K562 (cell line): ENCODE data around the gene MAPKAPK3. TPM values are rescaled to one million over a fixed set of nuclear protein-coding genes. Genes with fewer than 3 reads are reported as not detected.

Source experiments
- ATAC-seq: fragments of 200-7000 bp; cut with Tn5 transposase; 3 replicates; pipeline ENCODE4 v1.9.1; 2020; ENCODE audit warnings: moderate library complexity
- BruUV-seq: library from RNA; stranded (reverse); fragments of 400-500 nt; replicated peaks from 2 replicates; lab custom pipeline; 2021; lab: Mats Ljungman, UMichigan
- CTCF ChIA-PET: fragments of 300-600 bp; formaldehyde crosslinking; extraction: SDS; loops from one replicate; lab custom pipeline; 2021; ENCODE audit warnings: low intra/inter-chr PET ratio; lab: Yijun Ruan, JAX
- POLR2A ChIA-PET: fragments of 300-600, 350-650 bp; sonication (Branson Sonifier 250); formaldehyde crosslinking; extraction: SDS; loops from one replicate; lab custom pipeline; 2021; ENCODE audit warnings: antibody characterized with exemption, inconsistent platforms; lab: Yijun Ruan, JAX
- DNase-seq, 4 experiments: peaks; one replicate each; pipeline versions ENCODE4 v3.0.0 to v3.0.0-alpha.2; 2011 to 2018; ENCODE audit warnings: low spot score in 3 of 4, mixed read lengths in 3 of 4; ENCODE audit errors: extremely low read depth in 1 of 4
- FAIRE-seq: peaks from 2 replicates; lab custom pipeline; 2011; peaks lifted over from hg19 to GRCh38; lab: Jason Lieb, UNC
- H2AFZ ChIP-seq: 2 replicates; pipeline ENCODE4 v1.6.0; 2011; ENCODE audit warnings: low read depth, low read length, control low read depth, inconsistent platforms
- H3K27ac ChIP-seq: fragments of 200-600 bp; 3 replicates; pipeline ENCODE4 v1.8.0; 2011; ENCODE audit warnings: low read depth, mild to moderate bottlenecking, control low read depth, inconsistent platforms, low read length, moderate library complexity, mixed read lengths; ENCODE audit errors: extremely low read depth
- H3K27me3 ChIP-seq, 2 experiments: fragments of 300-600 bp in 1 of 2; 2 replicates in 1 of 2; 3 replicates in 1 of 2; pipeline versions ENCODE4 v1.6.0 to v1.8.0; 2011; ENCODE audit warnings: inconsistent platforms in 2 of 2, low read length in 2 of 2, mild to moderate bottlenecking in 1 of 2, mixed read lengths in 1 of 2, moderate library complexity in 1 of 2; ENCODE audit not compliant: control insufficient read depth in 2 of 2, insufficient read depth in 2 of 2
- H3K36me3 ChIP-seq: fragments of 300-600 bp; 3 replicates; pipeline ENCODE4 v1.8.0; 2011; ENCODE audit warnings: mild to moderate bottlenecking, low read length, inconsistent platforms; ENCODE audit not compliant: control insufficient read depth, insufficient read depth
- H3K4me1 ChIP-seq, 2 experiments: fragments of 200-600 bp in 1 of 2; replicated peaks in 1 of 2; 2 replicates in 1 of 2; 3 replicates in 1 of 2; pipeline versions ENCODE4 v1.5.1 to v1.8.0; 2011; ENCODE audit warnings: inconsistent platforms in 2 of 2, low read length in 2 of 2, mild to moderate bottlenecking in 1 of 2, mixed read lengths in 1 of 2, moderate library complexity in 1 of 2; ENCODE audit not compliant: control insufficient read depth in 2 of 2, insufficient read depth in 2 of 2
- H3K4me2 ChIP-seq: 2 replicates; pipeline ENCODE4 v1.6.1; 2011; ENCODE audit warnings: low read length, control low read depth, inconsistent platforms, mixed read lengths; ENCODE audit not compliant: insufficient read depth
- H3K4me3 ChIP-seq: fragments of 200-600 bp; sonication (generic), shearing (Covaris generic); 2 replicates; pipeline ENCODE4 v1.5.1; 2016; ENCODE audit warnings: control low read depth, inconsistent platforms
- H3K79me2 ChIP-seq: fragments of 200-600 bp; 3 replicates; pipeline ENCODE4 v1.8.0; 2011; ENCODE audit warnings: low read length, inconsistent platforms; ENCODE audit not compliant: control insufficient read depth, insufficient read depth
- H3K9ac ChIP-seq, 2 experiments: 2 replicates each; pipeline versions ENCODE4 v1.6.0 to v1.6.1; 2011; ENCODE audit warnings: low read depth in 2 of 2, low read length in 2 of 2, control low read depth in 1 of 2, inconsistent platforms in 1 of 2, mild to moderate bottlenecking in 1 of 2, mixed read lengths in 1 of 2; ENCODE audit not compliant: insufficient read depth in 1 of 2
- H3K9me1 ChIP-seq: one replicate; pipeline ENCODE4 v1.6.0; 2011; ENCODE audit warnings: inconsistent platforms, mild to moderate bottlenecking, low read length, moderate library complexity; ENCODE audit not compliant: control insufficient read depth, insufficient read depth
- H3K9me3 ChIP-seq: replicated peaks from 2 replicates; pipeline ENCODE4 v1.5.1; 2011; ENCODE audit warnings: low read depth, low read length, inconsistent platforms; ENCODE audit not compliant: control insufficient read depth, insufficient read depth
- H4K20me1 ChIP-seq: replicated peaks from 2 replicates; pipeline ENCODE4 v1.6.1; 2011; ENCODE audit warnings: low read length, inconsistent platforms, mixed read lengths; ENCODE audit not compliant: control insufficient read depth, insufficient read depth
- ARNT ChIP-seq, 2 experiments: fragments of 450-650 bp; IDR thresholded peaks; 2 replicates each; pipeline ENCODE4 v1.6.1; 2016; ENCODE audit warnings: mild to moderate bottlenecking in 1 of 2
- CBFA2T3 ChIP-seq: fragments of 450-650 bp; IDR thresholded peaks from 2 replicates; pipeline ENCODE4 v1.6.1; 2017
- CBX3 ChIP-seq, 2 experiments: IDR thresholded peaks; 1 replicate in 1 of 2; 2 replicates in 1 of 2; pipeline ENCODE4 v1.6.1; 2012; ENCODE audit warnings: inconsistent platforms in 2 of 2, low read length in 2 of 2, borderline replicate concordance in 1 of 2, control low read depth in 1 of 2
- ELK1 ChIP-seq: sonication (generic); formaldehyde crosslinking; IDR thresholded peaks from 2 replicates; pipeline ENCODE4 v1.8.1; 2022; ENCODE audit warnings: missing genetic modification reagents
- SIRT6 ChIP-seq: IDR thresholded peaks from one replicate; pipeline ENCODE4 v1.6.1; 2012; ENCODE audit warnings: low read depth, mild to moderate bottlenecking, control low read depth, inconsistent platforms, low read length, moderate library complexity
- SMAD2 ChIP-seq: fragments of 150-350 bp; IDR thresholded peaks from 2 replicates; pipeline ENCODE4 v1.6.1; 2014; ENCODE audit warnings: low read depth, mild to moderate bottlenecking, low read length
- SMC3 ChIP-seq: conservative IDR thresholded peaks from 2 replicates; pipeline ENCODE4 v1.6.1; 2011; ENCODE audit warnings: low read depth, low read length, improper control_type of control experiment; ENCODE audit not compliant: insufficient read depth
- TAF1 ChIP-seq: IDR thresholded peaks from 2 replicates; pipeline ENCODE4 v1.6.1; 2011; ENCODE audit warnings: mild to moderate bottlenecking, low read length, moderate library complexity; ENCODE audit not compliant: insufficient read depth, control insufficient read depth, severe bottlenecking; ENCODE audit errors: extremely low read depth
- ZBTB49 ChIP-seq: sonication (generic); formaldehyde crosslinking; IDR thresholded peaks from 2 replicates; pipeline ENCODE4 v1.8.0; 2022; ENCODE audit warnings: missing genetic modification reagents, mild to moderate bottlenecking, borderline replicate concordance
- ZNF23 ChIP-seq: fragments of 250-450 bp; sonication (Bioruptor Pico); IDR thresholded peaks from 2 replicates; pipeline ENCODE4 v1.4.0; 2020; ENCODE audit warnings: mild to moderate bottlenecking
- ZNF699 ChIP-seq: fragments of 250-450 bp; sonication (Bioruptor Pico); IDR thresholded peaks from 2 replicates; pipeline ENCODE4 v1.8.0; 2021; ENCODE audit warnings: mild to moderate bottlenecking, moderate library complexity; ENCODE audit not compliant: insufficient replicate concordance
- WGBS: fragments of 100-300 bp; shearing (Covaris generic); methylation state at CpG from one replicate; pipeline ENCODE4 v1.1.6; 2016; ENCODE audit warnings: low coverage, mixed read lengths; ENCODE audit not compliant: insufficient coverage; ENCODE audit errors: missing lambda C conversion rate; 5-methylcytosine and 5-hydroxymethylcytosine counted together
- in situ Hi-C: fragments of 300-500 bp; cut with MboI; formaldehyde crosslinking; loops from 4 replicates; pipeline ENCODE4 v1.15.0; 2018; ENCODE audit warnings: inconsistent platforms, mixed read lengths
- intact Hi-C: fragments of 100-400 bp; cut with micrococcal nuclease; formaldehyde crosslinking; loops from 2 replicates; pipeline ENCODE4 v1.14.2; 2022
- polyA plus RNA-seq, 8 experiments: library from polyadenylated mRNA; depleted of rRNA in 4 of 8; stranded (reverse) in 5 of 8; unstranded in 3 of 8; fragments of >200 nt; fragmentation: Nextera tagmentation in 2 of 8; fragmentation: Illumina TruSeq in 1 of 8; extraction: Ambion mirVana in 2 of 8; extraction: Trizol in 1 of 8; gene quantifications; 2 replicates each; pipeline versions ENCODE4 v1.2.1 to v1.2.3, GENCODE V29; 2011 to 2014; ENCODE audit warnings: inconsistent platforms in 1 of 8, missing spikeins in 1 of 8
- total RNA-seq, 7 experiments: library from RNA; depleted of rRNA in 6 of 7; stranded (reverse); fragments of >200 nt in 6 of 7; fragmentation: Illumina TruSeq in 2 of 7; extraction: Trizol in 2 of 7; gene quantifications; 2 replicates each; pipeline versions ENCODE4 v1.2.1 to v1.2.3, GENCODE V29; 2011 to 2021; ENCODE audit warnings: low replicate concordance in 1 of 7
- TF ChIP-seq, protein P1 (sequence below): fragments of 450-650 bp; formaldehyde crosslinking; IDR thresholded peaks from 2 replicates; pipeline ENCODE4 v1.4.0; 2020; ENCODE audit warnings: mild to moderate bottlenecking, mixed read lengths

The MAPKAPK3 gene
- total and polyA plus RNA-seq, 9 of the 15 experiments (the other 6 are each of a cell fraction or from before 2014, with no cell fraction given), result 8.0 to 56.4 (median 41.2) TPM

- Histone ChIP-seq H3K36me3 (peaks cover 53% of the 10 kb centered on the region; the same call in 2 of the 3 replicates), H3K79me2 (peaks cover 24% of the 10 kb centered on the region), H3K9me1 (no peaks in the 10 kb centered on the region), H3K27ac (no peak overlapping the region), H3K4me3 (no peak overlapping the region)
- CTCF ChIA-PET, result no interaction called here
- BruUV-seq, result no TSS peak
- no peak for FAIRE-seq
- no peak for DNase-seq
- ATAC-seq, result no peak
- POLR2A ChIA-PET, result no interaction called here
- in situ Hi-C loops, result loop anchor here (25.0 kb wide), 1 partner anchor 1063 kb away; no protein-coding TSS in a partner anchor
- TF ChIP-seq SIRT6, result no peak
- no peak for TF ChIP-seq ZBTB49 (CRISPR knock-in tag)
- no peak for TF ChIP-seq ZNF23 (CRISPR knock-in tag)
- TF ChIP-seq CBFA2T3, result no peak
- no peak for TF ChIP-seq ZNF699 (CRISPR knock-in tag)
- TF ChIP-seq SMC3, result no peak
- TF ChIP-seq SMAD2, result no peak
- TF ChIP-seq CBX3 (IDR thresholded peaks at IDR 0.05; ENCODE audit: borderline replicate concordance in 1 of 2, low read length in 2 of 2), result no peak
- no peak for TF ChIP-seq ARNT (IDR thresholded peaks at IDR 0.05)
- TF ChIP-seq, protein P1, sequence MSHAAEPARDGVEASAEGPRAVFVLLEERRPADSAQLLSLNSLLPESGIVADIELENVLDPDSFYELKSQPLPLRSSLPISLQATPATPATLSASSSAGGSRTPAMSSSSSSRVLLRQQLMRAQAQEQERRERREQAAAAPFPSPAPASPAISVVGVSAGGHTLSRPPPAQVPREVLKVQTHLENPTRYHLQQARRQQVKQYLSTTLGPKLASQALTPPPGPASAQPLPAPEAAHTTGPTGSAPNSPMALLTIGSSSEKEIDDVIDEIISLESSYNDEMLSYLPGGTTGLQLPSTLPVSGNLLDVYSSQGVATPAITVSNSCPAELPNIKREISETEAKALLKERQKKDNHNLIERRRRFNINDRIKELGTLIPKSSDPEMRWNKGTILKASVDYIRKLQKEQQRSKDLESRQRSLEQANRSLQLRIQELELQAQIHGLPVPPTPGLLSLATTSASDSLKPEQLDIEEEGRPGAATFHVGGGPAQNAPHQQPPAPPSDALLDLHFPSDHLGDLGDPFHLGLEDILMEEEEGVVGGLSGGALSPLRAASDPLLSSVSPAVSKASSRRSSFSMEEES (CRISPR knock-in tag), result no peak
- no peak for TF ChIP-seq ELK1 (CRISPR knock-in tag)
- no peak for TF ChIP-seq TAF1
- TF ChIP-seq, all 486 proteins: peak for 0
- H4K20me1 ChIP-seq, result 0 out of 2 replicates have a peak, but pooled peaks cover 8% of the 10 kb centered on the region
- H3K27me3 ChIP-seq, result no peaks in the 10 kb centered on the region
- intact Hi-C loops, result no loop called here
- no peaks in the 10 kb centered on the region for H3K9me3 ChIP-seq
- no peak overlapping the region for H2AFZ ChIP-seq
- WGBS, result 94% methylated on average over 2 of the region's 2 CpGs
- H3K9ac ChIP-seq, result no peak overlapping the region; a peak in 1 of 4 replicates
- H3K4me2 ChIP-seq, result no peak overlapping the region
- H3K4me1 ChIP-seq, result peaks cover 0 to 6% of the 10 kb centered on the region in 2 experiments; a peak in 3 of 5 replicates
Measured at GRCh38 chr3:50624634-50625033, 7.7 kb downstream of the MAPKAPK3 start.
